CD4-positive, alpha-beta memory T cell (primary cell): Measurements from ENCODE around the gene THSD4. TPM values are rescaled to one million over a fixed set of nuclear protein-coding genes. Genes with fewer than 3 reads are reported as not detected.

Experiments
- CTCF ChIA-PET: fragments of 350-600 bp; sonication (Branson Sonifier 250); formaldehyde crosslinking; loops from one replicate; lab custom pipeline; 2021; ENCODE audit warnings: inconsistent platforms; ENCODE audit not compliant: partially characterized antibody; lab: Charles Lee
- POLR2A ChIA-PET: fragments of 350-600 bp; sonication (Branson Sonifier 250); formaldehyde crosslinking; loops from one replicate; lab custom pipeline; 2021; ENCODE audit not compliant: partially characterized antibody; lab: Charles Lee
- DNase-seq, 5 donors: peaks; one replicate each; pipeline versions ENCODE4 v3.0.0 to v3.0.0-alpha.2; 2020 to 2022; ENCODE audit warnings: mixed read lengths in 1 of 5
- H3K27ac ChIP-seq: one replicate; pipeline ENCODE4 v1.7.0; 2013; ENCODE audit warnings: low read depth, low read length
- H3K27me3 ChIP-seq: 2 replicates; pipeline ENCODE4 v1.7.0; 2013; ENCODE audit warnings: mild to moderate bottlenecking, low read length, moderate library complexity; ENCODE audit not compliant: insufficient read depth
- H3K36me3 ChIP-seq: 2 replicates; pipeline ENCODE4 v1.7.0; 2013; ENCODE audit warnings: mild to moderate bottlenecking, low read length, moderate library complexity; ENCODE audit not compliant: insufficient read depth
- H3K4me1 ChIP-seq: 2 replicates; pipeline ENCODE4 v1.7.0; 2013; ENCODE audit warnings: mild to moderate bottlenecking, low read length, moderate library complexity; ENCODE audit not compliant: insufficient read depth
- H3K4me3 ChIP-seq, 2 donors: one replicate each; pipeline ENCODE4 v1.7.0; 2013; ENCODE audit warnings: low read length in 2 of 2, mild to moderate bottlenecking in 1 of 2
- H3K9me3 ChIP-seq, 2 donors: one replicate each; pipeline ENCODE4 v1.7.0; 2013; ENCODE audit warnings: low read length in 2 of 2, control low read depth in 1 of 2; ENCODE audit not compliant: control insufficient read depth in 1 of 2
- H3K27ac Mint-ChIP-seq, 7 donors: one replicate each; pipeline ENCODE4 v1.8.0; 2020 to 2021; ENCODE audit warnings: mixed read lengths in 7 of 7, mild to moderate bottlenecking in 6 of 7, inconsistent platforms in 3 of 7, moderate library complexity in 3 of 7
- H3K27me3 Mint-ChIP-seq, 2 donors: one replicate each; pipeline ENCODE4 v1.8.0; 2020 to 2021; ENCODE audit warnings: mixed read lengths in 2 of 2
- H3K36me3 Mint-ChIP-seq, 2 donors: one replicate each; pipeline ENCODE4 v1.8.0; 2020 to 2021; ENCODE audit warnings: mixed read lengths in 2 of 2, inconsistent platforms in 1 of 2, mild to moderate bottlenecking in 1 of 2
- H3K4me1 Mint-ChIP-seq, 4 donors: one replicate each; pipeline ENCODE4 v1.8.0; 2020 to 2021; ENCODE audit warnings: mixed read lengths in 4 of 4, mild to moderate bottlenecking in 1 of 4
- H3K4me3 Mint-ChIP-seq, 8 donors: one replicate each; pipeline ENCODE4 v1.8.0; 2020 to 2021; ENCODE audit warnings: mixed read lengths in 8 of 8, mild to moderate bottlenecking in 7 of 8, moderate library complexity in 6 of 8, inconsistent platforms in 3 of 8
- H3K9me3 Mint-ChIP-seq, 8 donors: one replicate each; pipeline ENCODE4 v1.8.0; 2020 to 2021; ENCODE audit warnings: mixed read lengths in 8 of 8, mild to moderate bottlenecking in 5 of 8, inconsistent platforms in 3 of 8, moderate library complexity in 1 of 8
- intact Hi-C: fragments of 100-400 bp; cut with micrococcal nuclease; formaldehyde crosslinking; loops from one replicate; pipeline ENCODE4 v1.15.1; 2023
- polyA plus RNA-seq, 2 donors: library from polyadenylated mRNA; unstranded; fragments of 300-500 nt; fragmentation: Illumina TruSeq; gene quantifications; one replicate each; pipeline ENCODE4 v1.2.3, GENCODE V29; 2021
- total RNA-seq, 2 experiments: library from RNA; stranded (reverse); gene quantifications; one replicate each; pipeline ENCODE4 v1.2.3, GENCODE V29; 2021

The THSD4 gene
- total and polyA plus RNA-seq, 4 experiments from 2014 or later: not detected

DNA sequence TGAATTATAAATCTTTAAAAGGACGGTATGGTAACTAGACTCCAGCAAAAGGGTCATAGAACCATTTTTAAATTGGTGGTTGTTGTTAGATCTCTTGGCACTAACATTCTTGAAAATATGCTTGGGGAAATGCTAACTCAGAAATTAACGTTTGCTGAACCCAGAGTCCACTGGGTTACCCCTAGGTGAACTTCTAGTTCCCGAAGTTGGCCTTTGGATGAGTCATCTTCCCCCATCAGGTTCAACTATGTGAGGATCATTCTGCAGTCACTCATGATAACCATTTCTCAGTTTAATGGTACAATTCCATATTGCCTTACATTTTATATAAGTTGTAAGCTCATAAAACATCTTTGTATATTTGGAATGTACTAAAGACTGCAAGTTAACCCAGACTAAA is 204.7 kb downstream of the THSD4 start:
- ChIA-PET POLR2A (interaction anchor here (0.6 kb wide), 1 partner anchor 57 kb away, joined by 3 read pairs; no protein-coding TSS in a partner anchor), CTCF (no interaction called here)

DNA sequence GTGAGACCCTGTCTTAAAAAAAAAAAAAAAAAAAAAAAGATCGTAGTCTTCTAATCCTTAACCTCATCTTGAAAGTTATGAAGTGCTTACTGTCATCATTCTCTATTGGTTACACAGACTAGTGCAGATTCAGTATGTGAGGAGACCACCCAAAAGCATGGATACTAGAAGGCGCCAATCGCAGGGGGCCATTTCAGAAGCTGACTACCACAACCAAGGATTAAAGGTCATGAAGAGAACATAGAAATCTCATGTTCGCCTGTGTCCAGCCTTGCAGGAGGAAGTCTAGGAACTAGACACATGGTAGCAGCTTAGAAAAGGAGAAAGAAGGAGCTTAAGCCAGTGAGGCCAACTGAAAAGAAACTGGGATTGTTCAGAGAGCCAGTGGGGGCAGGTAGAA is 207.8 kb downstream of the THSD4 start:
- ChIA-PET CTCF (no interaction called here), POLR2A (no interaction called here)
- no peaks in the 10 kb centered on the region for H3K27me3 ChIP-seq
- intact Hi-C loops: no loop called here
- no peak overlapping the region for H3K27ac ChIP-seq
- Mint-ChIP-seq H3K36me3 (no peaks in the 10 kb centered on the region), H3K9me3 (peaks cover 0 to 8% (median 0%) of the 10 kb centered on the region in 8 donors), H3K27ac (no peak overlapping the region), H3K4me3 (no peak overlapping the region), H3K4me1 (peaks cover 0 to 2% (median 0%) of the 10 kb centered on the region in 4 donors), H3K27me3 (peaks cover 2 to 7% of the 10 kb centered on the region in 2 donors)
- no peak for DNase-seq
- no peaks in the 10 kb centered on the region for H3K36me3 ChIP-seq
- H3K4me1 ChIP-seq: no peaks in the 10 kb centered on the region
- no peak overlapping the region for H3K4me3 ChIP-seq
- no peaks in the 10 kb centered on the region for H3K9me3 ChIP-seq

More for the DNA sequence above, 204.7 kb downstream of the THSD4 start:
- Histone ChIP-seq H3K27me3 (no peaks in the 10 kb centered on the region), H3K27ac (no peak overlapping the region), H3K36me3 (no peaks in the 10 kb centered on the region), H3K4me1 (no peaks in the 10 kb centered on the region), H3K9me3 (no peaks in the 10 kb centered on the region), H3K4me3 (no peak overlapping the region)
- Mint-ChIP-seq H3K4me3 (no peak overlapping the region), H3K36me3 (peaks cover 0 to 6% of the 10 kb centered on the region in 2 donors), H3K27me3 (peaks cover 8 to 14% of the 10 kb centered on the region in 2 donors), H3K9me3 (peaks cover 0 to 15% (median 3%) of the 10 kb centered on the region in 8 donors), H3K4me1 (peaks cover 0 to 2% (median 0%) of the 10 kb centered on the region in 4 donors), H3K27ac (no peak overlapping the region)
- DNase-seq: no peak
- intact Hi-C loops: no loop called here

DNA sequence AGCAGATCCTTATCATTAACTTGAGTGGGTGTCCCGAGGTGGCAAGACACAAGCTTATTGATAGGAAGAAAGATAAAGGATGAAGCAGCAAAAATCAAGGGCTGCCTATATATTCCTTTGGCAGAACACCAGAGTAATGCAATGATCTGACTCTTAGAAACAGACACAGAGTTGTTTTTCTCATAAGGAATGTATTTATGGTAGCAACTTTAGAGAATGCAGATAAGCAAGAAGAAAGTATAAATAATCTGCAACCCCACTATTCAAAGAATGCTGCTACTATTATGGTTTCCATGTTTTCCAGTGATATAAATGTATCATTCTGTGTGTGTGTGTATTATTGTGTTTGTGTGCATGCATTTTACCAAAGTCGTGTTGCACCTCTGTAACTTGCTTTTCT is 208.3 kb downstream of the THSD4 start:
- H3K4me3 Mint-ChIP-seq: no peak overlapping the region
- H3K27ac ChIP-seq: no peak overlapping the region
- H3K27me3 ChIP-seq: no peaks in the 10 kb centered on the region
- intact Hi-C loops: no loop called here
- POLR2A ChIA-PET: no interaction called here
- CTCF ChIA-PET: no interaction called here
- no peak overlapping the region for H3K4me3 ChIP-seq
- H3K9me3 Mint-ChIP-seq: peaks cover 0 to 6% (median 0%) of the 10 kb centered on the region in 8 donors
- H3K9me3 ChIP-seq: no peaks in the 10 kb centered on the region
- H3K4me1 Mint-ChIP-seq: peaks cover 0 to 2% (median 0%) of the 10 kb centered on the region in 4 donors
- no peak for DNase-seq
- H3K36me3 Mint-ChIP-seq: no peaks in the 10 kb centered on the region
- H3K27ac Mint-ChIP-seq: no peak overlapping the region
- H3K4me1 ChIP-seq: no peaks in the 10 kb centered on the region
- peaks cover 1 to 7% of the 10 kb centered on the region in 2 donors for H3K27me3 Mint-ChIP-seq
- H3K36me3 ChIP-seq: no peaks in the 10 kb centered on the region

DNA sequence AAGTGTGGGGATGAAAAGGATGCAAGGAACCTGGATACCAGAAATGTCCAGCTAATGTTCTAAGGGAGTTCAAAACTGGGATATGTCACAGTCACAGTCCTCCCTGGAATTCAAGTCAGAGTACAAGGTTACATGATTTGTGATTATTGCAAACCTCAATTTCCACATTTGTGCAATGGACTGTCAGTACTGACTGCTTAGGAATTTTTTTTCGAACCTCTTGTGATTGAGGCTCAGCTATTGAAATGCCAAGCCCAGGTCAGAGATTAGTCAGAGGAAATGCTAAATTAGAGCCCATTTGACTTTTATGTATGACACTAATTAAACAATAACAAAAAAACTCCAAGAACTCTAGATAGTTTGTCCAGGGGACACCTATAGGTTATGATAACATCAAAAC is 210.2 kb downstream of the THSD4 start:
- Histone ChIP-seq H3K27ac (no peak overlapping the region), H3K27me3 (no peaks in the 10 kb centered on the region), H3K4me1 (no peaks in the 10 kb centered on the region), H3K9me3 (no peaks in the 10 kb centered on the region), H3K4me3 (no peak overlapping the region), H3K36me3 (no peaks in the 10 kb centered on the region)
- Mint-ChIP-seq H3K4me3 (no peak overlapping the region), H3K9me3 (peaks cover 0 to 2% (median 0%) of the 10 kb centered on the region in 8 donors), H3K27ac (no peak overlapping the region), H3K27me3 (peaks cover 0 to 4% of the 10 kb centered on the region in 2 donors), H3K36me3 (no peaks in the 10 kb centered on the region), H3K4me1 (peaks cover 0 to 2% (median 0%) of the 10 kb centered on the region in 4 donors)
- ChIA-PET CTCF (no interaction called here), POLR2A (no interaction called here)
- no peak for DNase-seq
- intact Hi-C loops: no loop called here

DNA sequence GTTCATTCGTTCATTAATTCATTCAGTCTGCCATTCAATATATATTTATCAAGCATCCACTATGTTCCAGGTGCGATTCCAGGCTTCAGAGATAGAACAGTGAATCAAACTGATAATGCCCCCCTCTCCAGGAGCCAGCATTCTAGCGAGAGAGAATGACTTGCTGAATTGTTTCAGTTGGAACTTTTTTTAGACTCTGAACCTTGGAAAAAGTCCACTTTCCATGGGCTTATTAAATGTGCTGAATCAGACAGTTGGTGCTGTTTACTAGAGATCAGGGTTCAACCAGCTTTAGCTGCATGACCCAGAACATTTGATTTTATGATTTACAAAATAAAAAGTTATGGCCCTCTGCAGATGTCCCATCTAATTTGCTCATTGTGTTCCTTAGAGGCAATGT is 213.2 kb downstream of the THSD4 start:
- H3K36me3 Mint-ChIP-seq: no peaks in the 10 kb centered on the region
- H3K4me1 Mint-ChIP-seq: no peaks in the 10 kb centered on the region
- peaks cover 0 to 4% of the 10 kb centered on the region in 2 donors for H3K27me3 Mint-ChIP-seq
- H3K27ac ChIP-seq: no peak overlapping the region
- no peaks in the 10 kb centered on the region for H3K9me3 Mint-ChIP-seq
- POLR2A ChIA-PET: no interaction called here
- no peaks in the 10 kb centered on the region for H3K4me1 ChIP-seq
- intact Hi-C loops: no loop called here
- H3K27me3 ChIP-seq: no peaks in the 10 kb centered on the region
- no peaks in the 10 kb centered on the region for H3K36me3 ChIP-seq
- CTCF ChIA-PET: no interaction called here
- H3K4me3 ChIP-seq: no peak overlapping the region
- H3K27ac Mint-ChIP-seq: no peak overlapping the region
- no peaks in the 10 kb centered on the region for H3K9me3 ChIP-seq
- H3K4me3 Mint-ChIP-seq: no peak overlapping the region
- DNase-seq: no peak

DNA sequence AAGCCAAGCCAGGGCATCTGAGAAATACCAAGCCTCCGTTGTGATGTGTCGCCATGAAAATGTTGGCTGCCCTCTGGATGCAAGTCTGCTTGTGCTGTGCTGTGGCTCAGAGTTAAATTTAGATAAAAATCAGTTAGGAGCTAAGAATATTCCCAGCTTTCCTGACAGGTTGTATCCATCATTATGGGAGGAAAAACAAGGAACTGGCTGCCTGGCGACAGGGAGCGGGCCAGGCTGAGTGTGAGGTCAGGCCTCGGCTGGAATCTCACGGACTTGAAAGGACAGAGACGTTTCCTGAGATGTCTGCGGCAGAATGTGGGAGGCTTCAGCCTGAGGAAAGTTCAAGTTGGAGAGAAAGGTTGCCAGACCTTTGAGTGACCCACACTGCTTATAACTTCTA is 213.8 kb downstream of the THSD4 start:
- no peak for DNase-seq
- H3K27me3 ChIP-seq: no peaks in the 10 kb centered on the region
- H3K36me3 ChIP-seq: no peaks in the 10 kb centered on the region
- H3K9me3 Mint-ChIP-seq: no peaks in the 10 kb centered on the region
- H3K4me1 Mint-ChIP-seq: peaks cover 0 to 4% (median 3%) of the 10 kb centered on the region in 4 donors
- no peaks in the 10 kb centered on the region for H3K9me3 ChIP-seq
- no peaks in the 10 kb centered on the region for H3K4me1 ChIP-seq
- no peak overlapping the region for H3K27ac ChIP-seq
- no peak overlapping the region for H3K4me3 ChIP-seq
- ChIA-PET CTCF (no interaction called here), POLR2A (no interaction called here)
- no peaks in the 10 kb centered on the region for H3K36me3 Mint-ChIP-seq
- peaks cover 0 to 4% of the 10 kb centered on the region in 2 donors for H3K27me3 Mint-ChIP-seq
- H3K4me3 Mint-ChIP-seq: no peak overlapping the region
- H3K27ac Mint-ChIP-seq: no peak overlapping the region
- intact Hi-C loops: no loop called here

DNA sequence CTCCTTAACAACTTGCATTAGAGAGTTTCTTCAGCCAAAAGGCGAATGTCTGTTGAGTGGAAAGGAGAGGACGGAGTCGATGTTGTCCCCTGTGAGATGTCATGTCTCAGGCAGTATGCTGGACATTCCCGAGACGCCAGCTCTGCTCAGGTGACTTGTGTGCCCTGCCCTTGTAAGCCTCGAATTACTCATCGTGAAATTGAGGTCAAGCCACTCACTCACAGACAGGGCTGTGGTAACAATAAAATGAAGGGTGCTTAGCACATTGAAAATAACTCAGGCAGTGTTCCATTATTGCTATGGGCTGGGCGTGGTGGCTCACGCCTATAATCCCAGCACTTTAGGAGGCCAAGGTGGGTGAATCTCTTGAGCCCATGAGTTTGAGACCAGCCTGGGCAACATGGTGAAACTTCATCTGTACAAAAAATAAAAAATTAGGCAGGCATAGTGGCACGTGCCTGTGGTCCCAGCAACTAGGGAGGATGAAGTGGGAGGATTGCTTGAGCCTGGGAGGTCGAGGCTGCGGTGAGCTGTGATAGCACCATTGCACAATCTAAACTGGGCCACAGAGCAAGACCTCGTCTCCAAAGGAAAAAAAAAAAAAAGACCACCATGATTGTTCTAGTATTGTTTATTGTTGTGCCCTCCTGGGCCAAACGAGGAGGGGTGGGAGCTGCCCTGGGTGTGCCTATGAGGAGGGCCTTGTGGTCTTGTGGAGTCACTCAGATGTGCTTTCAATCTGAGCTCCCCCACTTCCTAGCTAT is 214.4 kb downstream of the THSD4 start:
- Mint-ChIP-seq H3K4me3 (no peak overlapping the region), H3K9me3 (no peaks in the 10 kb centered on the region), H3K27me3 (peaks cover 0 to 2% of the 10 kb centered on the region in 2 donors), H3K36me3 (no peaks in the 10 kb centered on the region), H3K4me1 (peaks cover 0 to 7% (median 3%) of the 10 kb centered on the region in 4 donors), H3K27ac (no peak overlapping the region)
- intact Hi-C loops: no loop called here
- H3K27me3 ChIP-seq: no peaks in the 10 kb centered on the region
- DNase-seq: no peak
- H3K36me3 ChIP-seq: no peaks in the 10 kb centered on the region
- H3K27ac ChIP-seq: no peak overlapping the region
- H3K4me1 ChIP-seq: peaks cover 4% of the 10 kb centered on the region
- no peak overlapping the region for H3K4me3 ChIP-seq
- ChIA-PET CTCF (no interaction called here), POLR2A (no interaction called here)
- H3K9me3 ChIP-seq: no peaks in the 10 kb centered on the region
